ENCODE data around the gene ABITRAM. TPM values are rescaled to one million over a fixed set of nuclear protein-coding genes. Genes with fewer than 3 reads are reported as not detected.

The ABITRAM gene
- polyA plus RNA-seq, 3 donors, result 15.9 to 27.5 (median 16.1) TPM

- Histone ChIP-seq H2AFZ (ENCODE audit: insufficient read depth, low read depth, low read length, poor library complexity, severe bottlenecking) (no peak overlapping the region), H3K27me3 (ENCODE audit: control insufficient read depth in 2 of 2, insufficient read depth in 2 of 2, low read length in 2 of 2) (no peaks in the 10 kb centered on the region), H3K9me3 (replicated peaks in 1 of 2; ENCODE audit: control insufficient read depth in 1 of 2, insufficient read depth in 1 of 2, low read length in 2 of 2) (no peaks in the 10 kb centered on the region), H3K9ac (ENCODE audit: insufficient read depth, low read length, poor library complexity, severe bottlenecking) (no peak overlapping the region), H3K4me1 (ENCODE audit: control insufficient read depth in 1 of 2, insufficient read depth in 2 of 2, low read length in 2 of 2) (peaks cover 9% of the 10 kb centered on the region in 2 donors), H3K36me3 (replicated peaks in 1 of 2; ENCODE audit: control insufficient read depth in 1 of 2, insufficient read depth in 2 of 2, low read length in 2 of 2) (peaks cover 52 to 67% of the 10 kb centered on the region in 2 donors), H3K79me2 (ENCODE audit: insufficient read depth, low read length) (peaks cover 18% of the 10 kb centered on the region), H4K20me1 (ENCODE audit: insufficient read depth, low read length) (no peaks in the 10 kb centered on the region), H3K4me3 (replicated peaks in 1 of 3; ENCODE audit: low read depth in 2 of 3, low read length in 3 of 3) (no peak overlapping the region), H3K27ac (ENCODE audit: low read depth in 1 of 2, low read length in 2 of 2) (no peak overlapping the region), H3K4me2 (replicated peaks; ENCODE audit: extremely low read depth, low read length, poor library complexity, severe bottlenecking) (no peak overlapping the region)
- Mint-ChIP-seq H3K4me1 (peaks cover 9% of the 10 kb centered on the region), H3K27ac (no peak overlapping the region), H3K9me3 (no peaks in the 10 kb centered on the region), H3K27me3 (ENCODE audit: low read depth in 3 of 3) (peaks cover 0 to 2% (median 0%) of the 10 kb centered on the region in 3 donors), H3K36me3 (peaks cover 59 to 69% of the 10 kb centered on the region in 2 donors), H3K4me3 (no peak overlapping the region)
- TF ChIP-seq CTCF (IDR thresholded peaks at IDR 0.05), result no peak
- DNase-seq, result no peak
- intact Hi-C loops (cut with micrococcal nuclease), result no loop called here
- no CpG with 5 or more reads among the region's 2 CpGs for WGBS (ENCODE audit: insufficient coverage)
These were observed 5.8 kb upstream of the ABITRAM start for GRCh38 chr9:108928386-108928785.

- Mint-ChIP-seq H3K9me3 (no peaks in the 10 kb centered on the region), H3K27me3 (ENCODE audit: low read depth in 3 of 3) (peaks cover 0 to 1% (median 0%) of the 10 kb centered on the region in 3 donors), H3K27ac (peak overlapping the region; percentile 91 to 97 (median 96)), H3K4me3 (peak overlapping the region; percentile 97 to 98), H3K36me3 (peaks cover 26 to 39% of the 10 kb centered on the region in 2 donors), H3K4me1 (peaks cover 19% of the 10 kb centered on the region)
- H3K27ac ChIP-seq (ENCODE audit: low read depth in 1 of 2, low read length in 2 of 2), result peak overlapping the region; percentile 86 to 93
- no peaks in the 10 kb centered on the region for H4K20me1 ChIP-seq (ENCODE audit: insufficient read depth, low read length)
- H3K79me2 ChIP-seq (ENCODE audit: insufficient read depth, low read length), result peaks cover 44% of the 10 kb centered on the region
- peak overlapping the region; percentile 84 for H3K9ac ChIP-seq (ENCODE audit: insufficient read depth, low read length, poor library complexity, severe bottlenecking)
- H3K4me3 ChIP-seq (replicated peaks in 1 of 3; ENCODE audit: low read depth in 2 of 3, low read length in 3 of 3), result peak overlapping the region; percentile 69 to 96 (median 88)
- no peak for TF ChIP-seq CTCF (IDR thresholded peaks at IDR 0.05)
- WGBS (ENCODE audit: insufficient coverage), result 2% methylated on average over 25 of the region's 25 CpGs
- peak overlapping the region; percentile 95 for H3K4me2 ChIP-seq (replicated peaks; ENCODE audit: extremely low read depth, low read length, poor library complexity, severe bottlenecking)
- H2AFZ ChIP-seq (ENCODE audit: insufficient read depth, low read depth, low read length, poor library complexity, severe bottlenecking), result peak overlapping the region; percentile 98
- DNase-seq, result peak in 1 of 3 donors; percentile 7
- no peaks in the 10 kb centered on the region for H3K9me3 ChIP-seq (replicated peaks in 1 of 2; ENCODE audit: control insufficient read depth in 1 of 2, insufficient read depth in 1 of 2, low read length in 2 of 2)
- H3K36me3 ChIP-seq (replicated peaks in 1 of 2; ENCODE audit: control insufficient read depth in 1 of 2, insufficient read depth in 2 of 2, low read length in 2 of 2), result peaks cover 11 to 33% of the 10 kb centered on the region in 2 donors
- intact Hi-C loops (cut with micrococcal nuclease), result loop anchor here in 1 of 2 donors (5.0 to 10.0 kb wide), 2 partner anchors 79 to 192 kb away; partner anchors contain the start of gene CTNNAL1
- peaks cover 19 to 25% of the 10 kb centered on the region in 2 donors for H3K4me1 ChIP-seq (ENCODE audit: control insufficient read depth in 1 of 2, insufficient read depth in 2 of 2, low read length in 2 of 2)
- H3K27me3 ChIP-seq (ENCODE audit: control insufficient read depth in 2 of 2, insufficient read depth in 2 of 2, low read length in 2 of 2), result no peaks in the 10 kb centered on the region
These were observed 926 bp upstream of the ABITRAM start for GRCh38 chr9:108933231-108933717.

Data from CD14-positive monocyte (primary cell).